Measurements from ENCODE around the gene CCDC137. TPM values are rescaled to one million over a fixed set of nuclear protein-coding genes. Genes with fewer than 3 reads are reported as not detected.

Gene CCDC137
- total and polyA plus RNA-seq, 2 donors (not counting 3 experiments of a cell fraction or from before 2014, with no cell fraction given): 12.9 to 32.2 TPM

GRCh38 chr17:81716674-81716996 lies 50.1 kb downstream of the CCDC137 start:
- CTCF ChIA-PET: interaction anchor here (1.1 kb wide), 1 partner anchor 14 kb away, joined by 3 read pairs; no protein-coding TSS in a partner anchor
- POLR2A ChIA-PET: interaction anchor here (0.5 kb wide), 1 partner anchor 325 kb away, joined by 4 read pairs; no protein-coding TSS in a partner anchor

More at GRCh38 chr17:81716674-81716996, 50.1 kb downstream of the CCDC137 start:
- no peaks in the 10 kb centered on the region for H3K27me3 ChIP-seq (ENCODE audit: control insufficient read depth in 2 of 2, insufficient read depth in 2 of 2, low read length in 2 of 2)
- no TSS peak for BruUV-seq (replicated peaks)
- intact Hi-C loops (cut with micrococcal nuclease) (no loop called here), dilution Hi-C loops (cut with MboI; ENCODE audit: extremely low pct_ligation_motif_present, low sequenced_read_pairs) (no loop called here)
- H4K20me1 ChIP-seq (replicated peaks; ENCODE audit: control insufficient read depth, extremely low read depth, insufficient read depth, low read length): no peaks in the 10 kb centered on the region
- no peak overlapping the region for H3K4me3 ChIP-seq (replicated peaks in 1 of 3; ENCODE audit: insufficient read depth in 1 of 3, low read depth in 1 of 3, low read length in 3 of 3)
- H2AFZ ChIP-seq (ENCODE audit: low read depth, low read length): no peak overlapping the region
- no peaks in the 10 kb centered on the region for H3K36me3 ChIP-seq (ENCODE audit: control insufficient read depth in 2 of 2, extremely low read depth in 1 of 2, insufficient read depth in 2 of 2, low read length in 2 of 2)
- FAIRE-seq: no peak
- H3K79me2 ChIP-seq (ENCODE audit: control insufficient read depth, insufficient read depth, low read length): no peaks in the 10 kb centered on the region
- no peaks in the 10 kb centered on the region for H3K9me3 ChIP-seq (replicated peaks; ENCODE audit: control insufficient read depth, insufficient read depth, low read length)
- no peak overlapping the region for H3K9ac ChIP-seq (replicated peaks; ENCODE audit: extremely low read depth, insufficient read depth, low read length)
- no peak overlapping the region for H3K27ac ChIP-seq (ENCODE audit: insufficient read depth, low read depth, low read length)
- no peaks in the 10 kb centered on the region for H3K9me1 ChIP-seq (replicated peaks; ENCODE audit: control insufficient read depth, extremely low read depth, insufficient read depth, low read length)
- H3K4me1 ChIP-seq (ENCODE audit: control insufficient read depth, extremely low read depth, insufficient read depth, low read length): peaks cover 6% of the 10 kb centered on the region
- no peak overlapping the region for H3K4me2 ChIP-seq (ENCODE audit: insufficient read depth, low read length)
- TF ChIP-seq EZH2 (IDR thresholded peaks at IDR 0.05; ENCODE audit: borderline replicate concordance, low read depth, low read length, severe bottlenecking) (no peak), JUN (IDR thresholded peaks at IDR 0.05; ENCODE audit: borderline replicate concordance, insufficient read depth, insufficient read length, low read depth) (no peak), CTCF (IDR thresholded peaks at IDR 0.05; ENCODE audit: extremely low read depth in 1 of 2, insufficient read depth in 1 of 2, low read depth in 1 of 2, low read length in 2 of 2) (no peak), MYC (IDR thresholded peaks at IDR 0.05; ENCODE audit: low read depth, low read length) (no peak), FOS (IDR thresholded peaks at IDR 0.05; ENCODE audit: borderline replicate concordance, insufficient read depth, low read length) (no peak), MAX (IDR thresholded peaks at IDR 0.05; ENCODE audit: insufficient read depth, insufficient read length) (no peak), GATA2 (IDR thresholded peaks at IDR 0.05; ENCODE audit: insufficient read depth, insufficient read length, low read depth, low read length) (no peak), POLR2AphosphoS5 (IDR thresholded peaks at IDR 0.05; ENCODE audit: insufficient read depth, low read depth, low read length) (no peak), POLR2A (IDR thresholded peaks at IDR 0.05; ENCODE audit: low read depth, low read length) (no peak)
- DNase-seq (ENCODE audit: low read depth, low spot score): no peak
